ENCODE data around the gene XXYLT1.

Gene XXYLT1

GRCh38 chr3:195197765-195198425 lies 73.1 kb downstream of the XXYLT1 start:
- DNase-seq (ENCODE audit: low read depth), result no peak
- H3K4me3 ChIP-seq (ENCODE audit: low read depth, low read length), result no peak overlapping the region
- TF ChIP-seq, protein P1, sequence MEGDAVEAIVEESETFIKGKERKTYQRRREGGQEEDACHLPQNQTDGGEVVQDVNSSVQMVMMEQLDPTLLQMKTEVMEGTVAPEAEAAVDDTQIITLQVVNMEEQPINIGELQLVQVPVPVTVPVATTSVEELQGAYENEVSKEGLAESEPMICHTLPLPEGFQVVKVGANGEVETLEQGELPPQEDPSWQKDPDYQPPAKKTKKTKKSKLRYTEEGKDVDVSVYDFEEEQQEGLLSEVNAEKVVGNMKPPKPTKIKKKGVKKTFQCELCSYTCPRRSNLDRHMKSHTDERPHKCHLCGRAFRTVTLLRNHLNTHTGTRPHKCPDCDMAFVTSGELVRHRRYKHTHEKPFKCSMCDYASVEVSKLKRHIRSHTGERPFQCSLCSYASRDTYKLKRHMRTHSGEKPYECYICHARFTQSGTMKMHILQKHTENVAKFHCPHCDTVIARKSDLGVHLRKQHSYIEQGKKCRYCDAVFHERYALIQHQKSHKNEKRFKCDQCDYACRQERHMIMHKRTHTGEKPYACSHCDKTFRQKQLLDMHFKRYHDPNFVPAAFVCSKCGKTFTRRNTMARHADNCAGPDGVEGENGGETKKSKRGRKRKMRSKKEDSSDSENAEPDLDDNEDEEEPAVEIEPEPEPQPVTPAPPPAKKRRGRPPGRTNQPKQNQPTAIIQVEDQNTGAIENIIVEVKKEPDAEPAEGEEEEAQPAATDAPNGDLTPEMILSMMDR (IDR thresholded peaks at IDR 0.05; ENCODE audit: low read depth, low read length, missing control alignments), result no peak

- no peak overlapping the region for H3K4me3 ChIP-seq (ENCODE audit: low read depth, low read length)
- DNase-seq (ENCODE audit: low read depth), result no peak
- TF ChIP-seq, protein P1 (IDR thresholded peaks at IDR 0.05; ENCODE audit: low read depth, low read length, missing control alignments), result no peak
Measured at GRCh38 chr3:195196266-195196665, 74.7 kb downstream of the XXYLT1 start.

GRCh38 chr3:195195321-195196209 lies 75.4 kb downstream of the XXYLT1 start:
- no peak overlapping the region for H3K4me3 ChIP-seq (ENCODE audit: low read depth, low read length)
- TF ChIP-seq, protein P1 (IDR thresholded peaks at IDR 0.05; ENCODE audit: low read depth, low read length, missing control alignments), result no peak
- no peak for DNase-seq (ENCODE audit: low read depth)

DNA sequence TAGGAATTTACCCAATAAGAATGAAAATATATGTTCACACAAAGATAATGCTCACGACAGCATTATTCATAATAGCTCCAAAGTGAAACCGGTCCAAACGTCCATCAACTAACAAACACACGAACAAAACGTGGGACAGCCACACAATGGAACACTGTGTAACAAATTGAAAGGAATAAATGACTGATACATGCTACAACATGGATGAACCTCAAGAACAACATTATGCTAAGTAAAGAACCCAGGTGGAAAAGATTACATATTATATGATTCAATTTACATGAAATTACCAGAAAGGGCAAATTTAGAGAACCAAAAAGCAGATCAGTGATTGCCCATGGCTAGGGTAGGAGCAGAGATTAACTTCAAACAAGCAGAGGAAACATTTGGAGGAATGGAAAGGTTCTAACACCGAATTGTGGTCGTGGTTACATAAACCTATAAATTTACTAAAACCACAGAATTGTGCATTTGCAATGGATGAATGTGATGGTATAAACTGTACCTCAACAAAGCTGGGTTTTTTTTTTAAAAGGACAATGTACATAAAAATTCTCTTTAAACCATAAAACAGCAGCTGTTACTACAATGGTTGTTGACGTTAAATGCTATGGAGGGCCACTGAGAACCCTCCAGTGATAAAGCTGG lies 76.3 kb downstream of the XXYLT1 start:
- H3K4me3 ChIP-seq (ENCODE audit: low read depth, low read length), result no peak overlapping the region
- DNase-seq (ENCODE audit: low read depth), result no peak
- TF ChIP-seq, protein P1 (IDR thresholded peaks at IDR 0.05; ENCODE audit: low read depth, low read length, missing control alignments), result no peak

- DNase-seq (ENCODE audit: low read depth), result no peak
- no peak overlapping the region for H3K4me3 ChIP-seq (ENCODE audit: low read depth, low read length)
- TF ChIP-seq, protein P1 (IDR thresholded peaks at IDR 0.05; ENCODE audit: low read depth, low read length, missing control alignments), result no peak
Measured at GRCh38 chr3:195191580-195191979, 79.4 kb downstream of the XXYLT1 start.

DNA sequence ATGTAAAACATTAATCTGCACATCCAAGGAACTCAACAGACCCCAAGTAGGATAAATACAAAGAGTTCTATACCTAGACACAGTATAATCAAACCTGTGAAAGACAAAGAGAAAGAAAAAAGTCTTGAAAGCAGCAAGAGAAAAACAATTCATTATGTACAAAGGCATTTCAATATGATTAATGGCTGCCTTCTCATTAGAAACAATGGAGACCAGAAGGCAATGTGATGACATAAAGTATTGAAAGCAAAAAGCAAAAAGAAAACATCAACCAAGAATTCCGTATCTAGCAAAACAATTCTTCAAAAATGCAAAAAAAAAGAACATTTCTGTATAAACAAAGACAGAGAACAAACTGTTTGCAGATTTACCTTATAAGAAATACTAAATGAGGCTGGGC lies 81.1 kb downstream of the XXYLT1 start:
- TF ChIP-seq, protein P1 (IDR thresholded peaks at IDR 0.05; ENCODE audit: low read depth, low read length, missing control alignments), result no peak
- no peak overlapping the region for H3K4me3 ChIP-seq (ENCODE audit: low read depth, low read length)
- no peak for DNase-seq (ENCODE audit: low read depth)
